Upper lobe of right lung (tissue), 1 donor: ENCODE results near the gene VMO1. TPM values are rescaled to one million over a fixed set of nuclear protein-coding genes. Genes with fewer than 3 reads are reported as not detected.

Source experiments
- ATAC-seq: fragments of 200-7000 bp; cut with Tn5 transposase; one replicate; pipeline ENCODE4 v1.9.1; 2020; ENCODE audit warnings: mild to moderate bottlenecking, moderate library complexity
- DNase-seq: peaks from one replicate; pipeline ENCODE4 v3.0.0-alpha.2; 2020
- H3K27ac ChIP-seq: fragments of 200-600 bp; one replicate; pipeline ENCODE4 v1.8.0; 2022
- H3K27me3 ChIP-seq: fragments of 200-600 bp; one replicate; pipeline ENCODE4 v1.8.0; 2022; ENCODE audit warnings: mild to moderate bottlenecking
- H3K36me3 ChIP-seq: fragments of 200-600 bp; one replicate; pipeline ENCODE4 v1.8.0; 2022
- H3K4me1 ChIP-seq: fragments of 200-600 bp; one replicate; pipeline ENCODE4 v1.8.0; 2022
- H3K4me3 ChIP-seq: fragments of 200-600 bp; one replicate; pipeline ENCODE4 v1.8.0; 2022; ENCODE audit warnings: mild to moderate bottlenecking
- H3K9me3 ChIP-seq: fragments of 200-600 bp; one replicate; pipeline ENCODE4 v1.8.0; 2022
- intact Hi-C: fragments of 100-400 bp; cut with DNase I; formaldehyde crosslinking; loops from one replicate; pipeline ENCODE4 v1.11.0; 2022
- total RNA-seq: library from RNA; stranded (reverse); fragmentation: NEBNext Ultra II Directional; extraction: Animal tissue kit (Norgen Biotek cat#: 25700); gene quantifications from one replicate; pipeline ENCODE4 v1.2.1, GENCODE V29; 2021
- TF ChIP-seq, protein P1 (sequence below): fragments of 200-600 bp; IDR thresholded peaks from one replicate; pipeline ENCODE4 v1.8.0; 2022; ENCODE audit warnings: antibody characterized with exemption
- donor health status: DM: no; HTN: yes; CAD: no; lungs with severe emphysema.

Gene VMO1
- total RNA-seq, 1 donor from 2014 or later = 5.6 TPM

DNA sequence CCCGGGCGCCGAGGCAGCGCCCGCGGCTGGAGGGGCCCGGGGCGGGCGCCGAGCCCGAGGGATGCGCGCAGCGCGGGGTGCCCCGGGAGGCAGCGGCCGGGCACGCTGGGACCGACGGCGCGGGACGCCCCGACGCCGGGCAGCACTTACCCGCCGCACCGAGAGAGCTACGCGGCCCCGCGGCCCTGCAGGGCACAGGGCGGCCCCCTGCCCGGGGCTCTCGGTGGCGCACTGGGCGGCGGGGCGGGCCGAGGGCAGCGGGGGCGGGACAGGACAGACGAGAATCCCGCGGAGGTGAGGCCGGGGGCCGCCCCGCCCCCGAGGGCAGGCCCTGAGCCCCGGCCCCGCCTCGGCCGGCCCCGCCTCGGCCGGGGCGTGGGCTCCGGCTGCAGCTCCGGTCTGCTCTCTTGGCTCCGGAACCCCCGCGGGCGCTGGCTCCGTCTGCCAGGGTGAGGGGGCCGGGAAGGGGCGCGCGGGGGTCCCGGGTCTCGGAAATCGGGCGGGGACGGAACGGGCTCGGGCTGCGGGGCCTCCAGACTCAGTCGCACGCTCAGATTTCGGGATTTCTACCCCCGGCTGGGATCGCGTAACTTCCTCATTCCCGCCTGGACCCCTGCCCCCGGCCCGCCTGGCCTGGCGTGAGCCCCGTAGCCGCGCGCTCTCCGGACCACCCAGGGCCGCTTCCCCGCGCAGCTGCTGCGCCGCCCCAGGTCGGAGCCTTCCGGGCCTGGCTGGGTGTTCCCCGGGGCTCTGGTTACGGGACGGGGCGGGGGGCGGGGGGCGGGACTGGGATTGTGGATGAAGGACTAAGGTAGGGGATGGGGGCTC, 20.8 kb upstream of the VMO1 start, which contains the start of gene PLD2:
PLD2 (plus strand) TSS at position 376 of the 828 bp plus-strand sequence. CDS start 621 bp downstream, outside the sequence.
- Histone ChIP-seq H3K9me3 (no peaks in the 10 kb centered on the region), H3K27me3 (no peaks in the 10 kb centered on the region), H3K36me3 (no peaks in the 10 kb centered on the region), H3K4me1 (peaks cover 18% of the 10 kb centered on the region), H3K27ac (peak within 1 kb of the TSS; percentile 81), H3K4me3 (peak within 1 kb of the TSS; percentile 83)
- DNase-seq = peak; percentile 95
- peak; percentile 99 for ATAC-seq
- TF ChIP-seq, protein P1, sequence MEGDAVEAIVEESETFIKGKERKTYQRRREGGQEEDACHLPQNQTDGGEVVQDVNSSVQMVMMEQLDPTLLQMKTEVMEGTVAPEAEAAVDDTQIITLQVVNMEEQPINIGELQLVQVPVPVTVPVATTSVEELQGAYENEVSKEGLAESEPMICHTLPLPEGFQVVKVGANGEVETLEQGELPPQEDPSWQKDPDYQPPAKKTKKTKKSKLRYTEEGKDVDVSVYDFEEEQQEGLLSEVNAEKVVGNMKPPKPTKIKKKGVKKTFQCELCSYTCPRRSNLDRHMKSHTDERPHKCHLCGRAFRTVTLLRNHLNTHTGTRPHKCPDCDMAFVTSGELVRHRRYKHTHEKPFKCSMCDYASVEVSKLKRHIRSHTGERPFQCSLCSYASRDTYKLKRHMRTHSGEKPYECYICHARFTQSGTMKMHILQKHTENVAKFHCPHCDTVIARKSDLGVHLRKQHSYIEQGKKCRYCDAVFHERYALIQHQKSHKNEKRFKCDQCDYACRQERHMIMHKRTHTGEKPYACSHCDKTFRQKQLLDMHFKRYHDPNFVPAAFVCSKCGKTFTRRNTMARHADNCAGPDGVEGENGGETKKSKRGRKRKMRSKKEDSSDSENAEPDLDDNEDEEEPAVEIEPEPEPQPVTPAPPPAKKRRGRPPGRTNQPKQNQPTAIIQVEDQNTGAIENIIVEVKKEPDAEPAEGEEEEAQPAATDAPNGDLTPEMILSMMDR = no peak
- intact Hi-C loops = no loop called here

DNA sequence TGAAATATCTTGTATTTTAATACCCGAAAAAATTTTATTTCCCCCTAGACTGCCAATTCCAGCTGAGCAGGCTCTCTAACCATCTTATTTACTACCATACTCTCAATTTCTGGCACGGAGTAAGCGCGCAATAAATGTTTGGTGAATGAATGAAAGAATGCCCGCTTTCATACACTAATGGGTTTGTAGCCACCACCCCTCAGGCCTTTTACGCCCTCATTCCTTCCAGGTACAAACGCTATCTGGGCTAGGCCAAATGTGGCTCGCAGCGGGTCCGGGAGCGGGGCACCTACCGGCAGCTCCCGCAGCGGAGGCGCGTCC, 20.3 kb upstream of the VMO1 start:
- TF ChIP-seq, protein P1 = no peak
- Histone ChIP-seq H3K27me3 (no peaks in the 10 kb centered on the region), H3K4me3 (peak overlapping the region; percentile 83), H3K9me3 (no peaks in the 10 kb centered on the region), H3K27ac (no peak overlapping the region), H3K36me3 (no peaks in the 10 kb centered on the region), H3K4me1 (peaks cover 18% of the 10 kb centered on the region)
- ATAC-seq (no peak), DNase-seq (no peak)
- intact Hi-C loops = no loop called here

DNA sequence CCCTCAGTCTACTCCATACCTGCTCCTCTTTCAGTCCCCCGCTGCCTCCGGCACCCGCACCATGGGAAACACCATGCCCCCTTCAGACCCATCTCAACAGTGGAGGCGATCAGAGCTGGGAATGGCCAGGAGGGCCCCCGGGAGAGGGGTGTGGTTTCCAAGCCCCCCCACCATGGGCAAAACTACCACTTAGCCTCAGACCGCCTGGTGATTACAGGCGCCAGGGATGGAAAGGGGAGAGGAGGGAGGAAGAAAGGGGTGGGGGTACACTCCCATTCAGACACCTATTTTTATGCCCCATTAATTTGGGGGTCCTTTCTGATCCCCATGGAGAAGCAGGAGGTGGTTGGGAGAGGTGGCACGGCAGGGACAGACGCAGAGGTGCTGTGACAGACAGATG, 16.1 kb upstream of the VMO1 start, which contains the start of gene C17orf114:
C17orf114 (minus strand) TSS at position 101 of the 400 bp plus-strand sequence.
- H3K4me3 ChIP-seq = no peak within 1 kb of the TSS
- intact Hi-C loops = no loop called here
- no peaks in the 10 kb centered on the region for H3K9me3 ChIP-seq
- TF ChIP-seq, protein P1 = no peak
- peaks cover 7% of the 10 kb centered on the region for H3K4me1 ChIP-seq
- DNase-seq = no peak
- no peaks in the 10 kb centered on the region for H3K27me3 ChIP-seq
- no peak for ATAC-seq
- no peak within 1 kb of the TSS for H3K27ac ChIP-seq
- H3K36me3 ChIP-seq = peaks cover 22% of the 10 kb centered on the region

DNA sequence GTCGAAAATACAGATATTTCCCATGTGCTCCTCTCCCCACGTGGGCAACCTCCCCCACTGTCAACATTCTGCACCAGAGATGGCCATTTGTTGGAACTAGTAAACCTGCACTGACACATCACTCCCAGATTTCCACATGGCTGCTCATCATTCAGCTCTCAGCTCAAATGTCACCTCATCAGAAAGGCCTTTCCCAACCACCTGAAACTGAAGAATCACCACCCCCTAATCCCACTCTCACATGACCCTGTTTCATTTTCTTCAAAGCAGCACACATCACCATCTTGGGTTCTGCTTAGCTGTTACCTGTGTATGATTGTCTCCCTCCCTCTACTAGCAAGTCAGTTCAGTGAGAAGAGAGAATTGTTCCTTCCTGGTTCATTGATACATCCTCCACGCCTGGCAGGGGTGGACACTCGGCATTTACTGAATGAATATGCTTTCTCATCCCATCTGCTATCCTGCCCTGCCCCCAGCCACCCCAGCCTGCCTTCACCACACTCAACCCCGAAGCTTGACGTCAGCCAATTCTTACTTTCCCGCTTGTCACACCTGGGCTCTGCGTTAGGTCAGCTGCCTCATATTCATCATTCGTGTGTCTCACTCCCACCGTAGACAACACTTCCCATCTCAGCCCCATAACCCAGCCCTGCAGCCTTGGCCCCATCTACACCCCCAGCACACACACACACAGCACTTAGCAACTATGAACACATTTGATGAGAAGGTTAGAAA, 14.5 kb upstream of the VMO1 start:
- intact Hi-C loops = no loop called here
- TF ChIP-seq, protein P1 = no peak
- ATAC-seq = no peak
- Histone ChIP-seq H3K4me1 (peaks cover 10% of the 10 kb centered on the region), H3K4me3 (no peak overlapping the region), H3K9me3 (no peaks in the 10 kb centered on the region), H3K27me3 (no peaks in the 10 kb centered on the region), H3K36me3 (peaks cover 24% of the 10 kb centered on the region), H3K27ac (no peak overlapping the region)
- DNase-seq = no peak

DNA sequence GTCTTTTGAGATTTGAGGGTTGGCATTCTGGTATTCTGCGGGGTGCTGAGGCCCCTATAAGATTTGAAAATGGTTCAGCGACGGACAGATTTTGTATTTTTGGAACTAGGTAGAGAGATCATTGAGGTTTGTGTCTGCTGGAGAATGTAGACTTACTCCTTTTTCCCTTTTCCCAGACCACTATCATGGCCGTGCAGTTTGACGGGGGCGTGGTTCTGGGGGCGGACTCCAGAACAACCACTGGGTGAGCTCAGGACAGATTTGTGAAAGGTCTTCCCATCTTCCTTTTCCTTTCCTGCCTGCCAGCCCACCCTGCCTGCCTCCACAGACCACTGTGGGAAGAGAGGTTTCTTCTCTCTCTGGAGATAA, 10.4 kb upstream of the VMO1 start:
- Histone ChIP-seq H3K36me3 (peaks cover 24% of the 10 kb centered on the region), H3K27me3 (no peaks in the 10 kb centered on the region), H3K9me3 (no peaks in the 10 kb centered on the region), H3K4me3 (peak overlapping the region; percentile 98), H3K27ac (peak overlapping the region; percentile 81), H3K4me1 (peaks cover 13% of the 10 kb centered on the region)
- ATAC-seq (peak; percentile 49), DNase-seq (no peak)
- TF ChIP-seq, protein P1 = no peak
- intact Hi-C loops = loop anchor here (5.0 kb wide), 1 partner anchor 91 kb away; no protein-coding TSS in a partner anchor
